HCT116 (cell line): Measurements from ENCODE around the gene CTBP2. TPM values are rescaled to one million over a fixed set of nuclear protein-coding genes. Genes with fewer than 3 reads are reported as not detected.

ENCODE experiments used
- ATAC-seq: fragments of 200-7000 bp; cut with Tn5 transposase; 2 replicates; pipeline ENCODE4 v1.9.1; 2020; ENCODE audit warnings: mild to moderate bottlenecking, moderate library complexity
- BruUV-seq: library from RNA; stranded (reverse); fragments of 400-500 nt; replicated peaks from 2 replicates; lab custom pipeline; 2021; lab: Mats Ljungman, UMichigan
- CTCF ChIA-PET: fragments of 300-600 bp; sonication (Branson Sonifier 250); formaldehyde crosslinking; loops from one replicate; lab custom pipeline; 2021; ENCODE audit warnings: antibody characterized with exemption; lab: Charles Lee
- POLR2A ChIA-PET: fragments of 300-600, 350-600 bp; sonication (Branson Sonifier 250); formaldehyde crosslinking; loops from one replicate; lab custom pipeline; 2021; ENCODE audit warnings: antibody characterized with exemption; lab: Charles Lee
- RAD21 ChIA-PET, 2 experiments: fragments of 300-600 bp; sonication (Branson Sonifier 250); formaldehyde crosslinking; loops; one replicate each; lab custom pipeline; 2023; ENCODE audit warnings: low total read pairs in 2 of 2; ENCODE audit not compliant: uncharacterized antibody in 2 of 2, unreplicated experiment in 2 of 2, low non-redundant PET in 1 of 2; lab: Charles Lee
- DNase-seq: peaks from one replicate; pipeline ENCODE4 v3.0.0-alpha.2; 2010; ENCODE audit warnings: low read depth, low spot score
- H2AFZ ChIP-seq: fragments of 200-600 bp; shearing (Covaris generic), sonication (generic); 2 replicates; pipeline ENCODE4 v1.6.1; 2017; ENCODE audit warnings: low read depth, mixed run types, mixed read lengths, antibody characterized with exemption, low read length; ENCODE audit not compliant: poor library complexity, severe bottlenecking
- H3K27ac ChIP-seq: 2 replicates; pipeline ENCODE4 v1.5.1; 2012; ENCODE audit warnings: low read depth, low read length
- H3K27me3 ChIP-seq: fragments of 200-600 bp; sonication (generic); 2 replicates; pipeline ENCODE4 v1.6.1; 2016; ENCODE audit warnings: mixed run types, low read length, mixed read lengths; ENCODE audit not compliant: insufficient read depth
- H3K36me3 ChIP-seq, 2 experiments: fragments of 200-500 bp in 1 of 2; fragments of 200-600 bp in 1 of 2; sonication (Bioruptor generic) in 1 of 2; sonication (generic) in 1 of 2; 2 replicates each; pipeline versions ENCODE4 v1.5.1 to v1.6.1; 2014 to 2016; ENCODE audit warnings: low read length in 2 of 2, inconsistent platforms in 1 of 2, mixed read lengths in 1 of 2, mixed run types in 1 of 2; ENCODE audit not compliant: insufficient read depth in 2 of 2, control insufficient read depth in 1 of 2
- H3K4me1 ChIP-seq, 2 experiments: fragments of 200-600 bp in 1 of 2; sonication (generic) in 1 of 2; 2 replicates each; pipeline versions ENCODE4 v1.5.1 to v1.6.1; 2012 to 2017; ENCODE audit warnings: low read length in 2 of 2, inconsistent platforms in 1 of 2, mild to moderate bottlenecking in 1 of 2, mixed read lengths in 1 of 2, mixed run types in 1 of 2, moderate library complexity in 1 of 2; ENCODE audit not compliant: insufficient read depth in 2 of 2, control insufficient read depth in 1 of 2
- H3K4me2 ChIP-seq: fragments of 200-600 bp; sonication (generic); 2 replicates; pipeline ENCODE4 v1.6.1; 2017; ENCODE audit warnings: mixed run types, low read length, mixed read lengths
- H3K4me3 ChIP-seq, 2 experiments: fragments of 200-600 bp in 1 of 2; sonication (generic) in 1 of 2; replicated peaks in 1 of 2; 2 replicates each; pipeline ENCODE4 v1.5.1; 2011 to 2016; ENCODE audit warnings: low read length in 2 of 2, control low read depth in 1 of 2, low read depth in 1 of 2, mild to moderate bottlenecking in 1 of 2, mixed read lengths in 1 of 2, mixed run types in 1 of 2
- H3K79me2 ChIP-seq: fragments of 200-600 bp; sonication (generic); 2 replicates; pipeline ENCODE4 v1.6.1; 2017; ENCODE audit warnings: mild to moderate bottlenecking, mixed run types, low read length, moderate library complexity, mixed read lengths; ENCODE audit not compliant: insufficient read depth
- H3K9ac ChIP-seq: fragments of 200-600 bp; sonication (generic); 2 replicates; pipeline ENCODE4 v1.6.1; 2016; ENCODE audit warnings: low read length, mixed read lengths
- H3K9me2 ChIP-seq: fragments of 200-600 bp; sonication (generic), shearing (Covaris generic); 2 replicates; pipeline ENCODE4 v1.6.1; 2017; ENCODE audit warnings: mixed run types, mild to moderate bottlenecking, moderate library complexity; ENCODE audit not compliant: insufficient read depth
- H3K9me3 ChIP-seq, 2 experiments: fragments of 200-500 bp in 1 of 2; fragments of 200-600 bp in 1 of 2; sonication (Bioruptor generic) in 1 of 2; sonication (generic) in 1 of 2; 2 replicates each; pipeline ENCODE4 v1.6.1; 2014 to 2017; ENCODE audit warnings: low read length in 2 of 2, mixed read lengths in 2 of 2, inconsistent platforms in 1 of 2, low read depth in 1 of 2, mild to moderate bottlenecking in 1 of 2, mixed run types in 1 of 2, moderate library complexity in 1 of 2; ENCODE audit not compliant: control insufficient read depth in 1 of 2, insufficient read depth in 1 of 2
- H4K20me1 ChIP-seq: fragments of 200-600 bp; sonication (generic), shearing (Covaris generic); 2 replicates; pipeline ENCODE4 v1.6.1; 2017; ENCODE audit warnings: mixed run types, mild to moderate bottlenecking, moderate library complexity; ENCODE audit not compliant: insufficient read depth
- CEBPB ChIP-seq: IDR thresholded peaks from 2 replicates; pipeline ENCODE4 v1.6.1; 2012; ENCODE audit warnings: low read depth
- ELF1 ChIP-seq: IDR thresholded peaks from 2 replicates; pipeline ENCODE4 v1.6.1; 2012; ENCODE audit warnings: low read depth, borderline replicate concordance
- EZH2 ChIP-seq: fragments of 200-600 bp; sonication (generic); IDR thresholded peaks from 2 replicates; pipeline ENCODE4 v1.6.1; 2017; ENCODE audit warnings: antibody characterized with exemption, mixed run types
- FOSL1 ChIP-seq: IDR thresholded peaks from 2 replicates; pipeline ENCODE4 v1.6.1; 2012; ENCODE audit warnings: low read depth
- POLR2A ChIP-seq: IDR thresholded peaks from 2 replicates; pipeline ENCODE4 v1.7.0; 2011; ENCODE audit warnings: borderline replicate concordance; ENCODE audit not compliant: insufficient read depth, insufficient read length; ENCODE audit errors: extremely low read depth
- RAD21 ChIP-seq: IDR thresholded peaks from 2 replicates; pipeline ENCODE4 v1.6.1; 2012; ENCODE audit warnings: low read depth, mild to moderate bottlenecking
- SIN3A ChIP-seq: IDR thresholded peaks from 2 replicates; pipeline ENCODE4 v1.6.1; 2012; ENCODE audit warnings: low read depth
- TCF7L2 ChIP-seq: IDR thresholded peaks from 2 replicates; pipeline ENCODE4 v1.7.0; 2011; ENCODE audit warnings: borderline replicate concordance, inconsistent platforms; ENCODE audit not compliant: insufficient read depth, insufficient read length; ENCODE audit errors: extremely low read depth
- YY1 ChIP-seq: IDR thresholded peaks from 2 replicates; pipeline ENCODE4 v1.6.1; 2011; ENCODE audit warnings: low read length, low read depth, moderate library complexity, mild to moderate bottlenecking; ENCODE audit not compliant: insufficient replicate concordance; ENCODE audit errors: extremely low read depth
- ZFX ChIP-seq: fragments of 450-650 bp; IDR thresholded peaks from 2 replicates; pipeline ENCODE4 v1.6.1; 2017
- ZNF274 ChIP-seq: fragments of 200-500 bp; sonication (Bioruptor generic); IDR thresholded peaks from 2 replicates; pipeline ENCODE4 v1.6.1; 2014; ENCODE audit warnings: mild to moderate bottlenecking, low read depth, low read length, inconsistent platforms
- intact Hi-C: fragments of 100-400 bp; cut with micrococcal nuclease; formaldehyde crosslinking; loops from 2 replicates; pipeline ENCODE4 v1.10.0; 2022
- total RNA-seq: library from RNA; stranded (reverse); gene quantifications from one replicate; pipeline ENCODE4 v1.2.1, GENCODE V29; 2021; ENCODE audit not compliant: unreplicated experiment
- TF ChIP-seq, protein P1 (sequence below): IDR thresholded peaks from 2 replicates; pipeline ENCODE4 v1.6.1; 2012
- TF ChIP-seq, protein P2 (sequence below), 3 experiments: fragments of 200-600 bp in 1 of 3; sonication (generic) in 1 of 3; IDR thresholded peaks in 2 of 3; conservative IDR thresholded peaks in 1 of 3; 2 replicates each; pipeline ENCODE4 v1.5.1; 2012 to 2017; ENCODE audit warnings: low read depth in 2 of 3, low read length in 2 of 3, antibody characterized with exemption in 1 of 3, borderline replicate concordance in 1 of 3, control low read depth in 1 of 3, mild to moderate bottlenecking in 1 of 3, mixed read lengths in 1 of 3, mixed run types in 1 of 3, moderate library complexity in 1 of 3; ENCODE audit not compliant: insufficient read depth in 1 of 3
- TF ChIP-seq, protein P3 (sequence below): IDR thresholded peaks from 2 replicates; pipeline ENCODE4 v1.6.1; 2012; ENCODE audit warnings: low read depth
- TF ChIP-seq, protein P4 (sequence below): IDR thresholded peaks from 2 replicates; pipeline ENCODE4 v1.6.1; 2012
- TF ChIP-seq, protein P5 (sequence below): IDR thresholded peaks from 2 replicates; pipeline ENCODE4 v1.6.1; 2011; ENCODE audit warnings: mild to moderate bottlenecking, low read length, moderate library complexity; ENCODE audit not compliant: insufficient replicate concordance; ENCODE audit errors: extremely low read depth

The CTBP2 gene
- total RNA-seq, 1 experiment from 2014 or later: 144 TPM

DNA sequence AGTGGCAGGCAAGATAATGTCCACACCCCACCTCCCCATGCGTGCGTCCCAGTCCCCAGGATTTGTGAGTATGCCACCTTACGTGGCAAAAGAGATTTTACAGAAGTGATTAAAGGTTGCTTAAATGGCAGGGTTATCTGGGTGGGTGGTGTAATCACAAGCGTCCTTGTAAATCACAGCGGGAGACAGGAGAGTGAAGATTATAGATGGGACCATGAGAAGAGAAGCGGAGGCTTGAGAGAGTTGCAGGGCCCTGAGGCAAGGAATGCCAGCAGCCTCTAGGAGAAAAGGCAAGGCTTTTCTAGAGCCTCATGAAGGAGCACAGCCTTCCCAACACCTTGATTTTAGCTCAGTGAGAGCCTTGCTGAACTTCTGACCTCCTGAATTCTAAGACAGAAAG, 208.2 kb downstream of the CTBP2 start:
- POLR2A ChIA-PET: no interaction called here
- BruUV-seq: no TSS peak
- RAD21 ChIA-PET: interaction anchor here in 1 of 2 experiments (0.7 kb wide), 1 partner anchor 21 kb away, joined by 3 read pairs; no protein-coding TSS in a partner anchor
- no peaks in the 10 kb centered on the region for H3K4me1 ChIP-seq
- no peaks in the 10 kb centered on the region for H3K9me3 ChIP-seq
- H3K36me3 ChIP-seq: no peaks in the 10 kb centered on the region
- H3K4me2 ChIP-seq: no peak overlapping the region
- CTCF ChIA-PET: no interaction called here
- H4K20me1 ChIP-seq: peaks cover 5% of the 10 kb centered on the region; the same call in 1 of the 2 replicates
- no peak overlapping the region for H2AFZ ChIP-seq
- no peaks in the 10 kb centered on the region for H3K9me2 ChIP-seq
- DNase-seq: no peak
- no peak overlapping the region for H3K27ac ChIP-seq
- TF ChIP-seq, protein P1, sequence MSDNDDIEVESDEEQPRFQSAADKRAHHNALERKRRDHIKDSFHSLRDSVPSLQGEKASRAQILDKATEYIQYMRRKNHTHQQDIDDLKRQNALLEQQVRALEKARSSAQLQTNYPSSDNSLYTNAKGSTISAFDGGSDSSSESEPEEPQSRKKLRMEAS: no peak
- TF ChIP-seq ZFX (no peak), RAD21 (no peak), TCF7L2 (no peak), YY1 (no peak), ELF1 (no peak), ZNF274 (no peak), SIN3A (no peak), POLR2A (no peak), EZH2 (no peak), CEBPB (no peak), FOSL1 (no peak)
- TF ChIP-seq, protein P2, sequence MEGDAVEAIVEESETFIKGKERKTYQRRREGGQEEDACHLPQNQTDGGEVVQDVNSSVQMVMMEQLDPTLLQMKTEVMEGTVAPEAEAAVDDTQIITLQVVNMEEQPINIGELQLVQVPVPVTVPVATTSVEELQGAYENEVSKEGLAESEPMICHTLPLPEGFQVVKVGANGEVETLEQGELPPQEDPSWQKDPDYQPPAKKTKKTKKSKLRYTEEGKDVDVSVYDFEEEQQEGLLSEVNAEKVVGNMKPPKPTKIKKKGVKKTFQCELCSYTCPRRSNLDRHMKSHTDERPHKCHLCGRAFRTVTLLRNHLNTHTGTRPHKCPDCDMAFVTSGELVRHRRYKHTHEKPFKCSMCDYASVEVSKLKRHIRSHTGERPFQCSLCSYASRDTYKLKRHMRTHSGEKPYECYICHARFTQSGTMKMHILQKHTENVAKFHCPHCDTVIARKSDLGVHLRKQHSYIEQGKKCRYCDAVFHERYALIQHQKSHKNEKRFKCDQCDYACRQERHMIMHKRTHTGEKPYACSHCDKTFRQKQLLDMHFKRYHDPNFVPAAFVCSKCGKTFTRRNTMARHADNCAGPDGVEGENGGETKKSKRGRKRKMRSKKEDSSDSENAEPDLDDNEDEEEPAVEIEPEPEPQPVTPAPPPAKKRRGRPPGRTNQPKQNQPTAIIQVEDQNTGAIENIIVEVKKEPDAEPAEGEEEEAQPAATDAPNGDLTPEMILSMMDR (IDR thresholded peaks at IDR 0.05 in 2 of 3, conservative IDR thresholded peaks at IDR 0.05 in 1 of 3; ENCODE audit: borderline replicate concordance in 1 of 3, insufficient read depth in 1 of 3, low read depth in 2 of 3, low read length in 2 of 3): no peak
- TF ChIP-seq, protein P3, sequence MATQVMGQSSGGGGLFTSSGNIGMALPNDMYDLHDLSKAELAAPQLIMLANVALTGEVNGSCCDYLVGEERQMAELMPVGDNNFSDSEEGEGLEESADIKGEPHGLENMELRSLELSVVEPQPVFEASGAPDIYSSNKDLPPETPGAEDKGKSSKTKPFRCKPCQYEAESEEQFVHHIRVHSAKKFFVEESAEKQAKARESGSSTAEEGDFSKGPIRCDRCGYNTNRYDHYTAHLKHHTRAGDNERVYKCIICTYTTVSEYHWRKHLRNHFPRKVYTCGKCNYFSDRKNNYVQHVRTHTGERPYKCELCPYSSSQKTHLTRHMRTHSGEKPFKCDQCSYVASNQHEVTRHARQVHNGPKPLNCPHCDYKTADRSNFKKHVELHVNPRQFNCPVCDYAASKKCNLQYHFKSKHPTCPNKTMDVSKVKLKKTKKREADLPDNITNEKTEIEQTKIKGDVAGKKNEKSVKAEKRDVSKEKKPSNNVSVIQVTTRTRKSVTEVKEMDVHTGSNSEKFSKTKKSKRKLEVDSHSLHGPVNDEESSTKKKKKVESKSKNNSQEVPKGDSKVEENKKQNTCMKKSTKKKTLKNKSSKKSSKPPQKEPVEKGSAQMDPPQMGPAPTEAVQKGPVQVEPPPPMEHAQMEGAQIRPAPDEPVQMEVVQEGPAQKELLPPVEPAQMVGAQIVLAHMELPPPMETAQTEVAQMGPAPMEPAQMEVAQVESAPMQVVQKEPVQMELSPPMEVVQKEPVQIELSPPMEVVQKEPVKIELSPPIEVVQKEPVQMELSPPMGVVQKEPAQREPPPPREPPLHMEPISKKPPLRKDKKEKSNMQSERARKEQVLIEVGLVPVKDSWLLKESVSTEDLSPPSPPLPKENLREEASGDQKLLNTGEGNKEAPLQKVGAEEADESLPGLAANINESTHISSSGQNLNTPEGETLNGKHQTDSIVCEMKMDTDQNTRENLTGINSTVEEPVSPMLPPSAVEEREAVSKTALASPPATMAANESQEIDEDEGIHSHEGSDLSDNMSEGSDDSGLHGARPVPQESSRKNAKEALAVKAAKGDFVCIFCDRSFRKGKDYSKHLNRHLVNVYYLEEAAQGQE: no peak
- TF ChIP-seq, protein P4, sequence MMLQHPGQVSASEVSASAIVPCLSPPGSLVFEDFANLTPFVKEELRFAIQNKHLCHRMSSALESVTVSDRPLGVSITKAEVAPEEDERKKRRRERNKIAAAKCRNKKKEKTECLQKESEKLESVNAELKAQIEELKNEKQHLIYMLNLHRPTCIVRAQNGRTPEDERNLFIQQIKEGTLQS: no peak
- TF ChIP-seq, protein P5, sequence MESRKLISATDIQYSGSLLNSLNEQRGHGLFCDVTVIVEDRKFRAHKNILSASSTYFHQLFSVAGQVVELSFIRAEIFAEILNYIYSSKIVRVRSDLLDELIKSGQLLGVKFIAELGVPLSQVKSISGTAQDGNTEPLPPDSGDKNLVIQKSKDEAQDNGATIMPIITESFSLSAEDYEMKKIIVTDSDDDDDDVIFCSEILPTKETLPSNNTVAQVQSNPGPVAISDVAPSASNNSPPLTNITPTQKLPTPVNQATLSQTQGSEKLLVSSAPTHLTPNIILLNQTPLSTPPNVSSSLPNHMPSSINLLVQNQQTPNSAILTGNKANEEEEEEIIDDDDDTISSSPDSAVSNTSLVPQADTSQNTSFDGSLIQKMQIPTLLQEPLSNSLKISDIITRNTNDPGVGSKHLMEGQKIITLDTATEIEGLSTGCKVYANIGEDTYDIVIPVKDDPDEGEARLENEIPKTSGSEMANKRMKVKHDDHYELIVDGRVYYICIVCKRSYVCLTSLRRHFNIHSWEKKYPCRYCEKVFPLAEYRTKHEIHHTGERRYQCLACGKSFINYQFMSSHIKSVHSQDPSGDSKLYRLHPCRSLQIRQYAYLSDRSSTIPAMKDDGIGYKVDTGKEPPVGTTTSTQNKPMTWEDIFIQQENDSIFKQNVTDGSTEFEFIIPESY: no peak
- TF ChIP-seq, all 23 proteins: peak for 0
- no peaks in the 10 kb centered on the region for H3K27me3 ChIP-seq
- no peak overlapping the region for H3K4me3 ChIP-seq
- intact Hi-C loops: no loop called here
- no peak for ATAC-seq
- H3K79me2 ChIP-seq: peaks cover 87% of the 10 kb centered on the region
- H3K9ac ChIP-seq: no peak overlapping the region
